ENCODE results near the gene C20orf204. TPM values are rescaled to one million over a fixed set of nuclear protein-coding genes. Genes with fewer than 3 reads are reported as not detected.

Gene C20orf204
- 1 to 10 TPM in 3 of 4 donors, under 1 TPM in 1; 0.91 to 2.4 (median 1.6) TPM for polyA plus RNA-seq
- long read RNA-seq, donor 1, partial matches to known transcripts: 0 of 1 reads
- long read RNA-seq, donor 1, other reads (novel, unspliced or antisense): 0 of 1 reads
- long read RNA-seq, donor 2, partial matches to known transcripts: 0 of 1 reads
- long read RNA-seq, donor 2, other reads (novel, unspliced or antisense): 0 of 1 reads
- long read RNA-seq, donor 3: 0 reads
- long read RNA-seq, donor 4: 0 reads
- long read RNA-seq, donor 5, partial matches to known transcripts: 0 of 1 reads
- long read RNA-seq, donor 5, other reads (novel, unspliced or antisense): 0 of 1 reads
- long read RNA-seq, donor 6: 0 reads
- long read RNA-seq, donor 7: 0 reads
- long read RNA-seq, donor 8: 0 reads
- long read RNA-seq, donor 9: 0 reads
- long read RNA-seq, donor 10: 0 reads

DNA sequence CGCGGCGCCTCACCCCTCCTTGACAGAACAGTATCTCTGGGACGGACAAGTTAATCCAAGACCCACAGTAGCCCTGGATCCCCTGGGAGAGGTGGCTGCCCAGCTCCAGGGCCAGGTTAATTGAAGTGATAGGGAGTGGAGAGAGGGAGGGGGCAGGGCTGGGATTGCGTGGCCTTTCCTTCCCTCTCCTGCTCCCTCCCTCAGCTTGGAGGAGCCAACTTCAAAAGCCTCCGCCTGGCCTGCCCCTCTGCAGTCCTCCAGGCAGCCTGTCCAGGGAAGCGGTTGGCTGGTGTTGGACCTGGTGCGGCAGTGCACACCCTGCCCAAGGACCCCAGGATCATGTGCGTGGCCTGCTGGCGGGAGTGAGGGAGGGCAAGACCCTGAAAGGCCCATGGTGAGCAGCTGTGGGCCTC lies at the start of gene C20orf204:
TSS of gene C20orf204 (plus strand) at position 250 of the 413 bp plus-strand sequence. CDS start at position 392, 142 bp downstream.
- DNase-seq (no peak), FAIRE-seq (no peak)
- peaks cover 10 to 60% (median 17%) of the 10 kb centered on the region in 3 donors for H3K27me3 ChIP-seq (ENCODE audit: control insufficient read depth in 3 of 3, insufficient read depth in 3 of 3, low read length in 3 of 3)
- peaks cover 8 to 53% (median 18%) of the 10 kb centered on the region in 3 donors for H3K36me3 ChIP-seq (ENCODE audit: control insufficient read depth in 3 of 3, insufficient read depth in 2 of 3, low read depth in 1 of 3, low read length in 3 of 3)
- WGBS, 3 donors: 81 to 93% (median 89%) methylated on average over 9 to 10 of the region's 10 CpGs
- no peak within 1 kb of the TSS for H3K27ac ChIP-seq (ENCODE audit: low read depth in 1 of 3, low read length in 2 of 3)
- H3K9me3 ChIP-seq (ENCODE audit: control insufficient read depth in 2 of 2, insufficient read depth in 1 of 2, low read depth in 1 of 2, low read length in 1 of 2): no peaks in the 10 kb centered on the region
- no peak within 1 kb of the TSS for H3K4me3 ChIP-seq (ENCODE audit: low read depth in 1 of 3, low read length in 3 of 3)
- H3K4me1 ChIP-seq (ENCODE audit: control insufficient read depth in 3 of 3, insufficient read depth in 2 of 3, low read depth in 1 of 3, low read length in 2 of 3): peaks cover 0 to 16% (median 3%) of the 10 kb centered on the region in 3 donors

- Histone ChIP-seq H3K36me3 (ENCODE audit: control insufficient read depth in 3 of 3, insufficient read depth in 2 of 3, low read depth in 1 of 3, low read length in 3 of 3) (peaks cover 27 to 85% (median 30%) of the 10 kb centered on the region in 3 donors), H3K9me3 (ENCODE audit: control insufficient read depth in 2 of 2, insufficient read depth in 1 of 2, low read depth in 1 of 2, low read length in 1 of 2) (no peaks in the 10 kb centered on the region), H3K27me3 (ENCODE audit: control insufficient read depth in 3 of 3, insufficient read depth in 3 of 3, low read length in 3 of 3) (no peaks in the 10 kb centered on the region), H3K4me3 (ENCODE audit: low read depth in 1 of 3, low read length in 3 of 3) (no peak overlapping the region), H3K4me1 (ENCODE audit: control insufficient read depth in 3 of 3, insufficient read depth in 2 of 3, low read depth in 1 of 3, low read length in 2 of 3) (no peaks in the 10 kb centered on the region), H3K27ac (ENCODE audit: low read depth in 1 of 3, low read length in 2 of 3) (no peak overlapping the region)
- 95 to 98% (median 95%) methylated on average over 12 of the region's 12 CpGs for WGBS, 3 donors
- DNase-seq: no peak
- FAIRE-seq: no peak
Observed at GRCh38 chr20:64000906-64001305, 35.1 kb upstream of the C20orf204 start.

- no peaks in the 10 kb centered on the region for H3K4me1 ChIP-seq (ENCODE audit: control insufficient read depth in 3 of 3, insufficient read depth in 2 of 3, low read depth in 1 of 3, low read length in 2 of 3)
- no peak overlapping the region for H3K4me3 ChIP-seq (ENCODE audit: low read depth in 1 of 3, low read length in 3 of 3)
- no peak overlapping the region for H3K27ac ChIP-seq (ENCODE audit: low read depth in 1 of 3, low read length in 2 of 3)
- H3K27me3 ChIP-seq (ENCODE audit: control insufficient read depth in 3 of 3, insufficient read depth in 3 of 3, low read length in 3 of 3): no peaks in the 10 kb centered on the region
- no peak for DNase-seq
- no peak for FAIRE-seq
- 76 to 82% (median 78%) methylated on average over 11 of the region's 11 CpGs for WGBS, 3 donors
- H3K9me3 ChIP-seq (ENCODE audit: control insufficient read depth in 2 of 2, insufficient read depth in 1 of 2, low read depth in 1 of 2, low read length in 1 of 2): no peaks in the 10 kb centered on the region
- H3K36me3 ChIP-seq (ENCODE audit: control insufficient read depth in 3 of 3, insufficient read depth in 2 of 3, low read depth in 1 of 3, low read length in 3 of 3): peaks cover 22 to 84% (median 28%) of the 10 kb centered on the region in 3 donors
Observed at GRCh38 chr20:64001607-64002011, 34.4 kb upstream of the C20orf204 start.

GRCh38 chr20:64003960-64004725 lies 31.8 kb upstream of the C20orf204 start:
- Histone ChIP-seq H3K4me1 (ENCODE audit: control insufficient read depth in 3 of 3, insufficient read depth in 2 of 3, low read depth in 1 of 3, low read length in 2 of 3) (no peaks in the 10 kb centered on the region), H3K4me3 (ENCODE audit: low read depth in 1 of 3, low read length in 3 of 3) (no peak overlapping the region), H3K36me3 (ENCODE audit: control insufficient read depth in 3 of 3, insufficient read depth in 2 of 3, low read depth in 1 of 3, low read length in 3 of 3) (peaks cover 20 to 85% (median 30%) of the 10 kb centered on the region in 3 donors), H3K27me3 (ENCODE audit: control insufficient read depth in 3 of 3, insufficient read depth in 3 of 3, low read length in 3 of 3) (no peaks in the 10 kb centered on the region), H3K27ac (ENCODE audit: low read depth in 1 of 3, low read length in 2 of 3) (no peak overlapping the region), H3K9me3 (ENCODE audit: control insufficient read depth in 2 of 2, insufficient read depth in 1 of 2, low read depth in 1 of 2, low read length in 1 of 2) (peaks cover 0 to 10% of the 10 kb centered on the region in 2 donors)
- 83 to 90% (median 87%) methylated on average over 7 of the region's 7 CpGs for WGBS, 3 donors
- FAIRE-seq (no peak), DNase-seq (no peak)

DNA sequence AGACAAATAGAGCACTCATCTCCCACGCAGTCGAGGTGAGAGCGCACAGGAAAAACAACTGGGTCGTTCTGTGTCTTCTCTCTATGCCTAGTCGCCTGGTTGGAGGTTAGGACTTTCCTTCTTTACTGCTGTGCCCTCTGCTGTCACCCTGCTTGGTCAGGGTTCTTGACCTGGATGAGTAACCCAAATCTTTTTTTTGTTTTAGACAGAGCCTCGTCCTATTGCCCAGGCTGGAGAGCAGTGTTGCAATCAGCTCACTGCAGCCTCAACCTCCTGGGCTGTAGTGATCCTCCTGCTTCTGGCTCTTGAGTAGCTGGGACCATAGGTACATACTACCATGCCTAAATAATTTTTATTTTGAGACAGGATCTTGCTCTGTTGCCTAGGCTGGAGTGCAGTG lies 30.6 kb upstream of the C20orf204 start:
- no peak for DNase-seq
- WGBS, 3 donors: 79 to 88% (median 84%) methylated on average over 6 of the region's 6 CpGs
- H3K27me3 ChIP-seq (ENCODE audit: control insufficient read depth in 3 of 3, insufficient read depth in 3 of 3, low read length in 3 of 3): no peaks in the 10 kb centered on the region
- H3K4me3 ChIP-seq (ENCODE audit: low read depth in 1 of 3, low read length in 3 of 3): no peak overlapping the region
- no peak for FAIRE-seq
- H3K4me1 ChIP-seq (ENCODE audit: control insufficient read depth in 3 of 3, insufficient read depth in 2 of 3, low read depth in 1 of 3, low read length in 2 of 3): no peaks in the 10 kb centered on the region
- H3K27ac ChIP-seq (ENCODE audit: low read depth in 1 of 3, low read length in 2 of 3): no peak overlapping the region
- peaks cover 13 to 84% (median 34%) of the 10 kb centered on the region in 3 donors for H3K36me3 ChIP-seq (ENCODE audit: control insufficient read depth in 3 of 3, insufficient read depth in 2 of 3, low read depth in 1 of 3, low read length in 3 of 3)
- peaks cover 0 to 10% of the 10 kb centered on the region in 2 donors for H3K9me3 ChIP-seq (ENCODE audit: control insufficient read depth in 2 of 2, insufficient read depth in 1 of 2, low read depth in 1 of 2, low read length in 1 of 2)

DNA sequence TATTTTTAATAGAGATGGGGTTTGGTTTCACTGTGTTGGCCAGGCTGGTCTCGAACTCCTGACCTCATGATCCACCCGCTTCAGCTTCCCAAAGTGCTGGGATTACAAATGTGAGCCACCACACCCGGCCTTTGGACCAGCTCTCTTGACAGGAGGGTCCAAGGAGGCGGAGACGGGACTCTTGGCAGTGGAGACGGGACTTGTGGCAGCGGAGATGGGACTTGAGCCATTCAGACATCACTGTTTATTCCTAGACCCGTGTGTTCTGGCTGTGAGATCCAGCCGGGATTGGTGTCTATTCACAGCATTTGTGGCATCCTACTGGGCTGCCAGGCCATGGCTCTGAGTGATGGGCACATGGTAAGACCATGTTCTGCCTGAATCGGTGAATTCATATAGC lies 29.5 kb upstream of the C20orf204 start:
- peaks cover 7 to 85% (median 32%) of the 10 kb centered on the region in 3 donors for H3K36me3 ChIP-seq (ENCODE audit: control insufficient read depth in 3 of 3, insufficient read depth in 2 of 3, low read depth in 1 of 3, low read length in 3 of 3)
- H3K9me3 ChIP-seq (ENCODE audit: control insufficient read depth in 2 of 2, insufficient read depth in 1 of 2, low read depth in 1 of 2, low read length in 1 of 2): peaks cover 0 to 13% of the 10 kb centered on the region in 2 donors
- H3K4me3 ChIP-seq (ENCODE audit: low read depth in 1 of 3, low read length in 3 of 3): no peak overlapping the region
- H3K4me1 ChIP-seq (ENCODE audit: control insufficient read depth in 3 of 3, insufficient read depth in 2 of 3, low read depth in 1 of 3, low read length in 2 of 3): no peaks in the 10 kb centered on the region
- WGBS, 3 donors: 82 to 95% (median 94%) methylated on average over 10 of the region's 10 CpGs
- H3K27ac ChIP-seq (ENCODE audit: low read depth in 1 of 3, low read length in 2 of 3): no peak overlapping the region
- DNase-seq (no peak), FAIRE-seq (no peak)
- no peaks in the 10 kb centered on the region for H3K27me3 ChIP-seq (ENCODE audit: control insufficient read depth in 3 of 3, insufficient read depth in 3 of 3, low read length in 3 of 3)

GRCh38 chr20:64006902-64007301 lies 29.1 kb upstream of the C20orf204 start:
- DNase-seq: no peak
- no peak for FAIRE-seq
- WGBS, 3 donors: 90 to 100% (median 98%) methylated on average over 3 of the region's 3 CpGs
- Histone ChIP-seq H3K4me3 (ENCODE audit: low read depth in 1 of 3, low read length in 3 of 3) (no peak overlapping the region), H3K27me3 (ENCODE audit: control insufficient read depth in 3 of 3, insufficient read depth in 3 of 3, low read length in 3 of 3) (no peaks in the 10 kb centered on the region), H3K4me1 (ENCODE audit: control insufficient read depth in 3 of 3, insufficient read depth in 2 of 3, low read depth in 1 of 3, low read length in 2 of 3) (no peaks in the 10 kb centered on the region), H3K27ac (ENCODE audit: low read depth in 1 of 3, low read length in 2 of 3) (no peak overlapping the region), H3K9me3 (ENCODE audit: control insufficient read depth in 2 of 2, insufficient read depth in 1 of 2, low read depth in 1 of 2, low read length in 1 of 2) (peaks cover 0 to 13% of the 10 kb centered on the region in 2 donors), H3K36me3 (ENCODE audit: control insufficient read depth in 3 of 3, insufficient read depth in 2 of 3, low read depth in 1 of 3, low read length in 3 of 3) (peaks cover 6 to 84% (median 31%) of the 10 kb centered on the region in 3 donors)

- H3K27me3 ChIP-seq (ENCODE audit: control insufficient read depth in 3 of 3, insufficient read depth in 3 of 3, low read length in 3 of 3): no peaks in the 10 kb centered on the region
- peak overlapping the region in 1 of 3 donors; percentile 54 for H3K27ac ChIP-seq (ENCODE audit: low read depth in 1 of 3, low read length in 2 of 3)
- DNase-seq: no peak
- peaks cover 8 to 80% (median 22%) of the 10 kb centered on the region in 3 donors for H3K36me3 ChIP-seq (ENCODE audit: control insufficient read depth in 3 of 3, insufficient read depth in 2 of 3, low read depth in 1 of 3, low read length in 3 of 3)
- H3K9me3 ChIP-seq (ENCODE audit: control insufficient read depth in 2 of 2, insufficient read depth in 1 of 2, low read depth in 1 of 2, low read length in 1 of 2): peaks cover 0 to 13% of the 10 kb centered on the region in 2 donors
- FAIRE-seq: no peak
- H3K4me1 ChIP-seq (ENCODE audit: control insufficient read depth in 3 of 3, insufficient read depth in 2 of 3, low read depth in 1 of 3, low read length in 2 of 3): no peaks in the 10 kb centered on the region
- no peak overlapping the region for H3K4me3 ChIP-seq (ENCODE audit: low read depth in 1 of 3, low read length in 3 of 3)
- 85 to 96% (median 88%) methylated on average over 13 of the region's 13 CpGs for WGBS, 3 donors
Observed at GRCh38 chr20:64009811-64010387, 26.1 kb upstream of the C20orf204 start.

Data from small intestine (tissue), 16 donors.